DND-41 (cell line): ENCODE data around the gene GGTLC3.
"Not testable (repeated sequence)": the region's sequence is repeated elsewhere in the genome, so short reads cannot be mapped to it uniquely, and the experiment has no call there.

Source experiments
- CTCF ChIP-seq: IDR thresholded peaks from 2 replicates; pipeline ENCODE4 v1.5.1; 2012; ENCODE audit warnings: borderline replicate concordance, low read length, moderate library complexity, mild to moderate bottlenecking; ENCODE audit not compliant: poor library complexity, severe bottlenecking; ENCODE audit errors: extremely low read depth
- EZH2 ChIP-seq: IDR thresholded peaks from 3 replicates; pipeline ENCODE4 v1.6.1; 2012; ENCODE audit warnings: borderline replicate concordance, low read depth, mild to moderate bottlenecking, moderate library complexity, low read length, inconsistent platforms; ENCODE audit not compliant: severe bottlenecking

GRCh38 chr22:18560099-18560974, 42.4 kb upstream of the GGTLC3 start:
- not testable (repeated sequence) for TF ChIP-seq CTCF, EZH2
